Measurements from ENCODE around the gene RHOT2.

Gene RHOT2

GRCh38 chr16:670485-671352 is 2.8 kb downstream of the RHOT2 start:
- no peak for DNase-seq (ENCODE audit: low read depth)

- DNase-seq (ENCODE audit: low read depth) = no peak
Measured at GRCh38 chr16:671353-672131, 3.6 kb downstream of the RHOT2 start.

DNA sequence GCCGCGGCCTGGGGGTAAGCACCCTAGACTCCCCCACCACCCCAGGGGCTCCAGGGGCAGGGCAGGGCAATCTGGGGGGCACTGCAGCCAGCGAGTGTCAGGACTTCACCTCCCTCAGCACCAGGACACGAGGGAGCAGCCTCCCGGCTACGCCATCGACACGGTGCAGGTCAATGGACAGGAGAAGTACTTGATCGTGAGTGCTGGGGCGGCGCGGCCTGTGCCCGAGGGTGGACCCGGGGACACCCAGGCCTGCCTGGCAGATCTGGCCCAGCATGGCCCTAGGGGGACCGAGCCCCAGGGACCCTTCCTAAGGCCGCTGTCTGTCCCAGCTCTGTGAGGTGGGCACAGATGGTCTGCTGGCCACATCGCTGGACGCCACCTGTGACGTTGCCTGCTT is 4.4 kb downstream of the RHOT2 start:
- DNase-seq (ENCODE audit: low read depth) = no peak

DNA sequence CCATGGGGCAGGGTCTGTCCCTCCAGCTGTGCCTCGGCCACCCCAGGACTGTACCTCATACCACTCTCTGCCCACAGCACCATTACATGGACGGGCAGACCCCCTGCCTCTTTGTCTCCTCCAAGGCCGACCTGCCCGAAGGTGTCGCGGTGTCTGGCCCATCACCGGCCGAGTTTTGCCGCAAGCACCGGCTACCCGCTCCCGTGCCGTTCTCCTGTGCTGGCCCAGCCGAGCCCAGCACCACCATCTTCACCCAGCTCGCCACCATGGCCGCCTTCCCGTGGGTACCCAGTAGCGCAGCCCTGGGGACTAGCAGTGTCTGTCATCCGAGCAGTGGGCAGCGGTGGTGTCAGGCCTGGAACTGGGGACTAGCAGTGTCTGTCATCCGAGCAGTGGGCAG is 4.9 kb downstream of the RHOT2 start:
- no peak for DNase-seq (ENCODE audit: low read depth)

- no peak for DNase-seq (ENCODE audit: low read depth)
Measured at GRCh38 chr16:673399-673991, 5.6 kb downstream of the RHOT2 start.

GRCh38 chr16:674214-674881 is 6.4 kb downstream of the RHOT2 start:
- no peak for DNase-seq (ENCODE audit: low read depth)

DNA sequence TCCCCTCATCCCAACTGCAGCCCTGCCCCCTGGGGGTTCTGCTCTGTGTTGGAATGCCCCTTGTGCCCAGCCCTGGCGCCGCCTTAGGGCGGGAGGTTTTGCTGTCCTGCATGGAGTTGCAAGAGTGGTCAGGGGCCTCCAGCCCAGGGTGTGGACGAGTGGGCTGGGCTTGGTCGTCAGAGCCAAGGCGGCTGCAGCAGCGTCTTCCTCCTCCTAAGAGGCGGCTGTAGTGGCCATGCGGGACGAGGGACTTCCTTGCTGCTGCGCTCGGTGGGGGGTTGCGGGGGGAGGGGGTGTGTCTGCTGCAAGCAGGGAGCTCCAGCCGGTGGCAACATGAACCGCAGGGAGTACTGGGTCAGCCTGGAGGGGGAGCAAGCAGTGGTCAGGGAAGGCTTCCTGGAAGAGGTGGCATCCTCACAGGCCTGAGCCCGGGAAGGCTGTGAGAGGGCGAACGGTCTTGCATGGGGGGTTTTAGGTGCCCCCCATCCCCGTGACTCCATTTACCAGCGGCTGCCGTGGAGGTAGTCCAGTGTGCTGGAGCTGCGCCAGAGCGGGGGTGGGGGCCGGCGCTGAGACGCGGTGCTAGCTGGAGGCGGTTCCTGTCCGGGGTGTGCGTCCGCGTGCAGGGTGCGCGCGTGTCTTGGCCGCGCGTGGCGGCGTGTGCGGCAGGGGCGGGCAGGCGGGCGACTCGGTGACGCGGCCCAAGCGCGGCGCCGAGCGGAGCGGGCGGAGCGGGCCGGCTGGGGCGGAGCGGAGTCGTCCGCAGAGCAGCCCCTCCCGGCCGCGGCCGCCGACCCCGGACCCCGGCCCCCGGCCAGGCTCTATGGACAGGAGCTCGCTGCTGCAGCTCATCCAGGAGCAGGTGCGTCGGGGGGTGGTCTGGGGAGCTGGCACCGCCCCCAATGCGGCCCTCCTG is 7.3 kb downstream of the RHOT2 start, which contains the start of gene RHBDL1:
Gene RHBDL1 (plus strand): TSS at position 704 of the 916 bp plus-strand sequence. CDS start 120 bp downstream, at position 824.
- DNase-seq (ENCODE audit: low read depth) = no peak

DNA sequence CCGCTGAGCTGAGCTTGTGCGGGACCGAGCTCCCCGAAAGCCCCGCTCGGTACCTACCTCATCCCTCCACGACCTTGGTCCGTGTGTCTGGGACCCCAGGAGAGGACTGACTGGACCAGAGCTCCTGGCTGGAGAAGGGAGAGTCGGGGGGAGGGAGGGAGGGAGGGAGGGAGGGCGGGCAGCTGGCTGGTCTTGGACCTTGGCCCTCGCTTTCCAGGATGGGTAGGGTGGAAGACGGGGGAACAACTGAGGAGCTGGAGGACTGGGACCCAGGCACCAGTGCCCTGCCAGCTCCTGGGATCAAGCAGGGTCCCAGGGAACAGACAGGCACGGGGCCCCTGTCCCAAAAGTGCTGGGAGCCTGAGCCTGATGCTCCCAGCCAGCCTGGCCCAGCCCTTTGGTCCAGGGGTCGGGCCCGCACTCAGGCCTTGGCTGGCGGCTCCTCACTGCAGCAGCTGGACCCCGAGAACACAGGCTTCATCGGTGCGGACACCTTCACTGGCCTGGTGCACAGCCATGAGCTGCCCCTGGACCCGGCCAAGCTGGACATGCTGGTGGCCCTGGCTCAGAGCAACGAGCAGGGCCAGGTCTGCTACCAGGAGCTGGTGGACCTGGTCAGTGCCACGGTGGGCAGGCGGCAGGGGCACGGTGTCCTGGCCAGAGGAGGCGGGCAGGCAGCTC is 8.1 kb downstream of the RHOT2 start:
- no peak for DNase-seq (ENCODE audit: low read depth)

DNA sequence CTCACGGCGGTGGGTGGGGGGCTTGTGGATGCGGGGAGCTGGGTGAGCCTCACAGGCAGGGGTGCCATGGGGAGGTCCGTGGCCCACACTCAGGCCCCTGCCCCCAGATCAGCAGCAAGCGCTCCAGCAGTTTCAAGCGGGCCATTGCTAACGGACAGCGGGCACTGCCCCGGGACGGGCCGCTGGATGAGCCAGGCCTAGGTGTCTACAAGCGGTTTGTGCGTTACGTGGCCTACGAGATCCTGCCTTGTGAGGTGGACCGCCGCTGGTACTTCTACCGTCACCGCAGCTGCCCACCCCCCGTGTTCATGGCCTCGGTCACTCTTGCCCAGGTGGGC is 8.6 kb downstream of the RHOT2 start:
- DNase-seq (ENCODE audit: low read depth) = no peak

DNA sequence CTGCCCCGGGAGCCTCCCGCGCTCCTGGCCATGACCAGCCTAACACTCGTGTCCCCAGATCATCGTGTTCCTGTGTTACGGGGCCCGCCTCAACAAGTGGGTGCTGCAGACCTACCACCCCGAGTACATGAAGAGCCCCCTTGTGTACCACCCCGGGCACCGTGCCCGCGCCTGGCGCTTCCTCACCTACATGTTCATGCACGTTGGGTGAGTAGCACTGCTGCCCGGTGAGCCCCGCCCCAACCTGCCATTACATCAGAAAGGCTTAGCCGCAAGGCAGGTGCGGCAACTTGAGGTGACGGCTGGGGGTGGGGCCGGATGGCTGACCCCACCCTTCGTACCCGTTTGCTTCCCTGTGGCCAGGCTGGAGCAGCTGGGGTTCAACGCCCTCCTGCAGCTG is 9.0 kb downstream of the RHOT2 start:
- DNase-seq (ENCODE audit: low read depth) = no peak

DNA sequence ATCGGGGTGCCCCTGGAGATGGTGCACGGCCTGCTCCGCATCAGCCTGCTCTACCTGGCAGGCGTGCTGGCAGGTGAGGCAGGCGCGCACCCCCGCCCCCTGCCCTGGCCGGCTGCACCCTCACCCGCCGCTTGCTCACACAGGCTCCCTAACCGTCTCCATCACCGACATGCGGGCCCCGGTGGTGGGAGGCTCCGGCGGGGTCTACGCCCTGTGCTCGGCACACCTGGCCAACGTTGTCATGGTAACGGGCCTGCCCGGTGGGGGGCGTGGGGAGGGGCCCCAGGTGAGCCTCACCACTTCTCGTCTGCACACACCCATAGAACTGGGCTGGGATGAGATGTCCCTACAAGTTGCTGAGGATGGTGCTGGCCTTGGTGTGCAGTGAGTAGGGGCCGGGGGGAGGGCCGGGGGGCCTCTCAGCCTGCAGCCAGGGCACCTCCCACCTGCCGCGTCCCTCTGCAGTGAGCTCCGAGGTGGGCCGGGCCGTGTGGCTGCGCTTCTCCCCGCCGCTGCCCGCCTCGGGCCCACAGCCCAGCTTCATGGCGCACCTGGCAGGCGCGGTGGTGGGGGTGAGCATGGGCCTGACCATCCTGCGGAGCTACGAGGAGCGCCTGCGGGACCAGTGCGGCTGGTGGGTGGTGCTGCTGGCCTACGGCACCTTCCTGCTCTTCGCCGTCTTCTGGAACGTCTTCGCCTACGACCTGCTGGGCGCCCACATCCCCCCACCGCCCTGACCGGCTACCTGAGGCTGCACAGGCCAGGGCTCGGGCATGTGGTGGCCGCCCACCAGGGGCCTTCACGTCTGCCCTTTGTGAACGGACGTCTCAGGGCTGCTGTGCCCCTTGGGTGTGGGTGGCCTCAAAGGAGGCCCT is 9.6 kb downstream of the RHOT2 start:
- DNase-seq (ENCODE audit: low read depth) = no peak

DNA sequence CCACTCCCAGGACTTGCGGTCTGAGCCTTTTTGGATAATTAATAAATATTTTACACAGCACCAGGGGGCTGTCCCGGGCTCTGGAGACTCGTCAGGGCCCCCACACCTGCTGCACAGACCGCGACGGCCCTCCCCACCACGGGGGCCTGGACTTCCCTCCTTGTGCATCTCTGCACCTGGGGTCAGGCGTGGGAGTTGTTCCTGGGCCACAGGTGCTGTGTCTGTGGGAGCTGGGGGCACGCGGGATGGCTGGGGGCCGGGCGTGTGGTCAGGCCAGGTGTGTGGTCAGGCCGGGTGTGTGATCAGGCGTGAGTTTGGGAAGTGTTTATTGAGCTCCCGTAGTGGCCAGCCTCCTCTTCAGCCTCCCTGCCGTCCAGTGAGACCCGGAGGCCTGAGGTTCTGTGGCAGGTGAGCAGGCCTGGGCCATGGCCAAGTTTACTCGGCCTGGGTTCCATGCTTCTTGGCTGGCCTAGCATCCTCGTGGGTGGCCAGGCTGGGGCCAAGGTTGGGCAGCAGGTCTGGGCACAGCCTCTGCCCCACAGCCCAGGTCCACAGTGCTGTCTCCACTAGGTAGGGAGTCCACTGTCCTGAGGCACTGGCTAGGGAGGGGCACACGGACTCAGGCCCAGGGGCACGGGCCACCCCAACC is 10.4 kb downstream of the RHOT2 start:
- no peak for DNase-seq (ENCODE audit: low read depth)

DNA sequence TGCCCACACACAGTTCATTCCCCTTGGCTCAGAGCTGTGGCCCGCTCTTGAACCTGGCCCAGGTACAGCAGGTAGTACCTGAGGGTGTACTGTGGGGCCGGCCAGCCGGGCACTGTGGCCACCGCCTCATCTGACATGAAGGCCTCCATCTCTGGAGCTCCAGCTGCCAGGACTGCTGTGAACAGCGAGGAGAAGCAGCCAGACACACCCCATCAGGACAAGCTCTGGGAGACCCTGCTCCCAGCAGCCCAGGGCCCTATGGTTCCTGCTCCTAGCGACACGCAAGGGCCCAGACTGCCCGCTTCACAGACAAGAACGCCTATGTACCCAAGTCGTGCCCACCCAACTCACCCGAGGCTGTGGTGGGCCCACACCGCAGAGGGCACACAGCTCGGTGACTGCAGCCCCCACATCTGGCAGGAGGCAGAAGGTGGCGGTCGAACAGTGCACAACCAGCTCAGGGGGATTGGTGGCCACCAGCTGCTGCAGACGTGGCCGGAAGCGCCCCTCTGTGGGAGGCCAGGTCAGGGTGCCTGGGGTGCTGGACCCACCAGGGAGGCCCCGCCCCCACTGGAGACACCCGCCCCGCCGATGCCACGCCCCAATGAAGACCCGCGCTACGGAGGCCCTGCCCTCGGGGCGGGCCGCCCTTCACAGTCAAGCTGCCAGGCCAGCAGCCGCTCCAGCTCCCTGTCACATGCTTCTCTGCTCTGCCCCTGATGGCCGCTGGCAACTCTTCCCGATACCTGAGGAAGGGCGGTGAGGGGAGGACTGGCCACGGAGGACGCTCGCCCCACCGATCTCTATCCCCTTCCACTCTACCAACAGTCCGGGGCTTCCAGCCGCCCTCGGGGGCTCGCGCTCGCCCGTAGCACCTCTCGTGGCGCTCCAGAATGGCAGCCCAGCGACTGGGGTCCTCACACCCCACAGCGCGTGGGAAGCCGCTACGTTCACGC is 11.2 kb downstream of the RHOT2 start:
- DNase-seq (ENCODE audit: low read depth) = no peak

- peak; percentile 85 for DNase-seq (ENCODE audit: low read depth)
Measured at GRCh38 chr16:679814-680624, 12.1 kb downstream of the RHOT2 start, which contains the start of gene STUB1. Gene STUB1 (plus strand): TSS chr16:680410. CDS start chr16:680526, 116 bp downstream.

- no peak for DNase-seq (ENCODE audit: low read depth)
Measured at GRCh38 chr16:680625-680945, 12.7 kb downstream of the RHOT2 start.

- no peak for DNase-seq (ENCODE audit: low read depth)
Measured at GRCh38 chr16:680967-681745, 13.2 kb downstream of the RHOT2 start.
